PC-3 (cell line): ENCODE results near the gene SLC43A2. TPM values are rescaled to one million over a fixed set of nuclear protein-coding genes. Genes with fewer than 3 reads are reported as not detected.

Source experiments
- ATAC-seq: fragments of 200-7000 bp; cut with Tn5 transposase; 2 replicates; pipeline ENCODE4 v1.9.1; 2020; ENCODE audit warnings: mild to moderate bottlenecking, moderate library complexity
- BruUV-seq: library from RNA; stranded (reverse); fragments of 400-500 nt; replicated peaks from 2 replicates; lab custom pipeline; 2021; lab: Mats Ljungman, UMichigan
- CTCF ChIA-PET: fragments of 300-600 bp; sonication (Branson Sonifier 250); formaldehyde crosslinking; loops from one replicate; lab custom pipeline; 2022; ENCODE audit warnings: antibody characterized with exemption; lab: Charles Lee
- POLR2A ChIA-PET: fragments of 300-600 bp; sonication (Branson Sonifier 250); formaldehyde crosslinking; loops from one replicate; lab custom pipeline; 2022; ENCODE audit warnings: antibody characterized with exemption; ENCODE audit not compliant: unreplicated experiment; lab: Charles Lee
- DNase-seq: peaks from one replicate; pipeline ENCODE4 v3.0.0-alpha.2; 2015
- H2AFZ ChIP-seq: fragments of 300-600 bp; sonication (generic); 2 replicates; pipeline ENCODE4 v1.6.0; 2016; ENCODE audit warnings: antibody characterized with exemption, low read length
- H3F3A ChIP-seq: fragments of 300-600 bp; sonication (generic); one replicate; pipeline ENCODE4 v1.6.0; 2017; ENCODE audit warnings: antibody characterized with exemption, low read length, control low read depth, mild to moderate bottlenecking; ENCODE audit not compliant: unreplicated experiment
- H3K27ac ChIP-seq: fragments of 300-600 bp; sonication (generic); 2 replicates; pipeline ENCODE4 v1.5.1; 2016; ENCODE audit warnings: mild to moderate bottlenecking, low read length
- H3K27me3 ChIP-seq: fragments of 300-600 bp; sonication (generic); 2 replicates; pipeline ENCODE4 v1.6.1; 2016; ENCODE audit warnings: low read length, mixed read lengths
- H3K36me3 ChIP-seq: fragments of 300-600 bp; sonication (generic); 2 replicates; pipeline ENCODE4 v1.6.1; 2016; ENCODE audit warnings: low read depth, mixed run types, low read length, mixed read lengths
- H3K4me1 ChIP-seq: fragments of 300-600 bp; sonication (generic); 2 replicates; pipeline ENCODE4 v1.5.1; 2016; ENCODE audit warnings: low read length; ENCODE audit not compliant: insufficient read depth
- H3K4me2 ChIP-seq: fragments of 300-600 bp; sonication (generic); 2 replicates; pipeline ENCODE4 v1.6.0; 2016; ENCODE audit warnings: low read length
- H3K4me3 ChIP-seq: fragments of 300-600 bp; sonication (generic); 2 replicates; pipeline ENCODE4 v1.5.1; 2016; ENCODE audit warnings: mild to moderate bottlenecking, low read length, mixed read lengths
- H3K79me2 ChIP-seq: fragments of 300-600 bp; sonication (generic); 2 replicates; pipeline ENCODE4 v1.6.1; 2017; ENCODE audit warnings: low read length, mixed read lengths
- H3K9ac ChIP-seq: fragments of 300-600 bp; sonication (generic); 2 replicates; pipeline ENCODE4 v1.6.0; 2016; ENCODE audit warnings: mild to moderate bottlenecking, low read length
- H3K9me2 ChIP-seq: fragments of 300-600 bp; sonication (generic); replicated peaks from 2 replicates; pipeline ENCODE4 v1.6.1; 2016; ENCODE audit warnings: mixed run types, low read length, mixed read lengths
- H3K9me3 ChIP-seq: fragments of 300-600 bp; sonication (generic); 2 replicates; pipeline ENCODE4 v1.6.1; 2016; ENCODE audit warnings: low read length, mixed read lengths
- H4K20me1 ChIP-seq: fragments of 300-600 bp; sonication (generic); 2 replicates; pipeline ENCODE4 v1.6.1; 2016; ENCODE audit warnings: low read length, mixed read lengths
- CTCF ChIP-seq: fragments of 300-600 bp; sonication (generic); conservative IDR thresholded peaks from 2 replicates; pipeline ENCODE4 v1.5.1; 2017; ENCODE audit warnings: antibody characterized with exemption, low read depth, mild to moderate bottlenecking, low read length
- EZH2 ChIP-seq: fragments of 300-600 bp; sonication (generic); IDR thresholded peaks from one replicate; pipeline ENCODE4 v1.6.1; 2017; ENCODE audit warnings: antibody characterized with exemption, mild to moderate bottlenecking, low read length; ENCODE audit not compliant: unreplicated experiment
- EZH2phosphoT487 ChIP-seq: fragments of 300-600 bp; sonication (generic); IDR thresholded peaks from 2 replicates; pipeline ENCODE4 v1.6.1; 2018; ENCODE audit warnings: mild to moderate bottlenecking, antibody characterized with exemption, low read length, borderline replicate concordance
- intact Hi-C: fragments of 100-400 bp; cut with micrococcal nuclease; formaldehyde crosslinking; loops from 2 replicates; pipeline ENCODE4 v1.9.0; 2023
- total RNA-seq: library from RNA; depleted of rRNA; stranded (reverse); fragments of >200 nt; gene quantifications from 2 replicates; pipeline ENCODE4 v1.2.3, GENCODE V29; 2014

Gene SLC43A2
- total RNA-seq, 1 experiment from 2014 or later: 6.2 TPM

GRCh38 chr17:1582374-1582773 is 46.3 kb downstream of the SLC43A2 start:
- TF ChIP-seq EZH2phosphoT487 (no peak), CTCF (no peak), EZH2 (no peak)
- Histone ChIP-seq H3K4me1 (peaks cover 4% of the 10 kb centered on the region), H3K27me3 (no peaks in the 10 kb centered on the region), H4K20me1 (no peaks in the 10 kb centered on the region), H3K4me3 (no peak overlapping the region), H3K9ac (no peak overlapping the region), H3F3A (no peaks in the 10 kb centered on the region), H3K9me3 (no peaks in the 10 kb centered on the region), H3K9me2 (no peaks in the 10 kb centered on the region), H2AFZ (no peak overlapping the region), H3K27ac (no peak overlapping the region), H3K4me2 (no peak overlapping the region), H3K79me2 (no peaks in the 10 kb centered on the region), H3K36me3 (no peaks in the 10 kb centered on the region)
- no peak for ATAC-seq
- BruUV-seq: no TSS peak
- POLR2A ChIA-PET: no interaction called here
- DNase-seq: no peak
- intact Hi-C loops: no loop called here
- CTCF ChIA-PET: no interaction called here

GRCh38 chr17:1580979-1581676 is 47.5 kb downstream of the SLC43A2 start:
- BruUV-seq: no TSS peak
- intact Hi-C loops: no loop called here
- Histone ChIP-seq H3K4me1 (peaks cover 10% of the 10 kb centered on the region), H4K20me1 (no peaks in the 10 kb centered on the region), H3K4me2 (no peak overlapping the region), H3K27ac (no peak overlapping the region), H3K79me2 (no peaks in the 10 kb centered on the region), H3K4me3 (no peak overlapping the region), H2AFZ (no peak overlapping the region), H3F3A (no peaks in the 10 kb centered on the region), H3K36me3 (no peaks in the 10 kb centered on the region), H3K9me3 (no peaks in the 10 kb centered on the region), H3K9ac (no peak overlapping the region), H3K27me3 (no peaks in the 10 kb centered on the region), H3K9me2 (no peaks in the 10 kb centered on the region)
- CTCF ChIA-PET: no interaction called here
- POLR2A ChIA-PET: no interaction called here
- TF ChIP-seq CTCF: no peak
- no peak for TF ChIP-seq EZH2phosphoT487
- TF ChIP-seq EZH2: no peak
- ATAC-seq: no peak
- no peak for DNase-seq

GRCh38 chr17:1578029-1578428 is 50.6 kb downstream of the SLC43A2 start:
- POLR2A ChIA-PET: no interaction called here

More at GRCh38 chr17:1578029-1578428, 50.6 kb downstream of the SLC43A2 start:
- intact Hi-C loops: no loop called here
- Histone ChIP-seq H3K79me2 (no peaks in the 10 kb centered on the region), H3K9me3 (no peaks in the 10 kb centered on the region), H3K4me3 (no peak overlapping the region), H3K9ac (no peak overlapping the region), H3K27me3 (no peaks in the 10 kb centered on the region), H3K36me3 (no peaks in the 10 kb centered on the region), H3K9me2 (no peaks in the 10 kb centered on the region), H3F3A (no peaks in the 10 kb centered on the region), H4K20me1 (no peaks in the 10 kb centered on the region), H2AFZ (no peak overlapping the region), H3K27ac (no peak overlapping the region; the same call in 1 of the 2 replicates), H3K4me1 (peaks cover 10% of the 10 kb centered on the region), H3K4me2 (no peak overlapping the region)
- TF ChIP-seq EZH2: no peak
- TF ChIP-seq CTCF: no peak
- no peak for TF ChIP-seq EZH2phosphoT487
- BruUV-seq: no TSS peak
- DNase-seq: no peak
- no peak for ATAC-seq
- CTCF ChIA-PET: no interaction called here
